HG03565 (cell line): ENCODE results near the gene OR1L6.

Experiments
- ATAC-seq: cut with Tn5 transposase; IDR thresholded peaks from one replicate; pipeline ENCODE4 v1.9.1; 2021; ENCODE audit warnings: mild to moderate bottlenecking, moderate library complexity; ENCODE audit not compliant: unreplicated experiment

The OR1L6 gene

GRCh38 chr9:122742003-122742402, at the start of gene OR1L6:
Gene OR1L6 (plus strand): TSS chr9:122742303. CDS start chr9:122749848, 7,545 bp downstream.
- no peak for ATAC-seq

- ATAC-seq: no peak
Observed at GRCh38 chr9:122695696-122696095, 46.4 kb upstream of the OR1L6 start.

GRCh38 chr9:122718038-122718437, 24.1 kb upstream of the OR1L6 start:
- no peak for ATAC-seq

GRCh38 chr9:122719218-122719617, 22.9 kb upstream of the OR1L6 start:
- ATAC-seq: no peak

GRCh38 chr9:122723690-122724089, 18.4 kb upstream of the OR1L6 start, which contains the start of gene OR1L4:
Gene OR1L4 (plus strand): TSS chr9:122723990. CDS start chr9:122723990, 0 bp downstream.
- no peak for ATAC-seq

GRCh38 chr9:122754825-122755224, 12.7 kb downstream of the OR1L6 start:
- ATAC-seq: no peak

GRCh38 chr9:122767817-122768216, 25.7 kb downstream of the OR1L6 start:
- no peak for ATAC-seq

GRCh38 chr9:122777052-122777451, 34.9 kb downstream of the OR1L6 start:
- no peak for ATAC-seq

GRCh38 chr9:122777935-122778627, 36.0 kb downstream of the OR1L6 start:
- no peak for ATAC-seq

GRCh38 chr9:122779181-122779580, 37.1 kb downstream of the OR1L6 start:
- ATAC-seq: no peak

GRCh38 chr9:122780026-122780425, 37.9 kb downstream of the OR1L6 start:
- no peak for ATAC-seq

- ATAC-seq: no peak
Observed at GRCh38 chr9:122781671-122782070, 39.6 kb downstream of the OR1L6 start.

- no peak for ATAC-seq
Observed at GRCh38 chr9:122785269-122785668, 43.2 kb downstream of the OR1L6 start.

GRCh38 chr9:122786338-122786737, 44.2 kb downstream of the OR1L6 start:
- no peak for ATAC-seq

GRCh38 chr9:122788831-122789230, 46.7 kb downstream of the OR1L6 start, which contains the start of gene OR5C1:
Gene OR5C1 (plus strand): TSS chr9:122788933. CDS start chr9:122788933, 0 bp downstream.
- no peak for ATAC-seq

- no peak for ATAC-seq
Observed at GRCh38 chr9:122789256-122790046, 47.3 kb downstream of the OR1L6 start.

GRCh38 chr9:122791872-122792669, 50.0 kb downstream of the OR1L6 start:
- no peak for ATAC-seq

GRCh38 chr9:122797316-122798063, 55.4 kb downstream of the OR1L6 start:
- ATAC-seq: no peak
